Upper lobe of left lung (tissue), 6 donors: ENCODE results near the gene CILP2. TPM values are rescaled to one million over a fixed set of nuclear protein-coding genes. Genes with fewer than 3 reads are reported as not detected.

Experiments used
- ATAC-seq, 2 donors: fragments of 200-7000 bp; cut with Tn5 transposase; one replicate each; pipeline ENCODE4 v1.9.1; 2022; ENCODE audit warnings: mild to moderate bottlenecking in 2 of 2, moderate library complexity in 2 of 2; ENCODE audit not compliant: low FRiP score in 2 of 2
- DNase-seq, 2 donors: peaks; one replicate each; pipeline ENCODE4 v3.0.0-alpha.2; 2019 to 2020
- H3K27ac ChIP-seq, 4 donors: fragments of 200-600 bp; sonication (generic); one replicate each; pipeline ENCODE4 v1.5.1; 2016 to 2019
- H3K27me3 ChIP-seq, 4 donors: fragments of 200-600 bp; sonication (generic); one replicate each; pipeline ENCODE4 v1.5.1; 2017 to 2019
- H3K36me3 ChIP-seq, 4 donors: fragments of 200-600 bp; sonication (generic); one replicate each; pipeline ENCODE4 v1.5.1; 2016 to 2019
- H3K4me1 ChIP-seq, 4 donors: fragments of 200-600 bp; sonication (generic); one replicate each; pipeline ENCODE4 v1.5.1; 2018 to 2019
- H3K4me3 ChIP-seq, 4 donors: fragments of 200-600 bp; sonication (generic); one replicate each; pipeline ENCODE4 v1.5.1; 2017 to 2019; ENCODE audit warnings: mild to moderate bottlenecking in 2 of 4, moderate library complexity in 1 of 4
- H3K9me3 ChIP-seq, 4 donors: fragments of 200-600 bp; sonication (generic); one replicate each; pipeline ENCODE4 v1.5.1; 2018 to 2019
- EP300 ChIP-seq, 4 donors: sonication (generic); formaldehyde crosslinking; IDR thresholded peaks; one replicate each; pipeline ENCODE4 v1.5.1; 2017; ENCODE audit warnings: antibody characterized with exemption in 4 of 4, control low read depth in 2 of 4
- POLR2A ChIP-seq, 4 donors: fragments of 450-650 bp; IDR thresholded peaks; one replicate each; pipeline ENCODE4 v1.5.1; 2016 to 2017; ENCODE audit warnings: antibody characterized with exemption in 4 of 4, mild to moderate bottlenecking in 2 of 4
- POLR2AphosphoS5 ChIP-seq, 2 donors: sonication (generic); formaldehyde crosslinking; IDR thresholded peaks; one replicate each; pipeline ENCODE4 v1.5.1; 2017; ENCODE audit warnings: antibody characterized with exemption in 2 of 2
- WGBS, 2 donors: methylation state at CpG; one replicate each; pipeline ENCODE4 v1.1.5; 2017 to 2018; 5-methylcytosine and 5-hydroxymethylcytosine counted together
- total RNA-seq, 6 donors: library from RNA; depleted of rRNA in 4 of 6; stranded (reverse); fragments of >200 nt in 4 of 6; gene quantifications; one replicate each; pipeline versions ENCODE4 v1.1.0 to v1.2.1, GENCODE V29; 2016 to 2021
- TF ChIP-seq, protein P1 (sequence below), 6 experiments: fragments of 450-650 bp in 4 of 6; fragments of 200-600 bp in 2 of 6; sonication (generic) in 2 of 6; IDR thresholded peaks; one replicate each; pipeline ENCODE4 v1.5.1; 2016 to 2019; ENCODE audit warnings: antibody characterized with exemption in 6 of 6
- donor health status: DM: no; HTN: no; CAD: no; lungs with moderate emphysema.
- donor health status: DM: no; HTN: yes; CAD: no; lungs with severe emphysema.

Gene CILP2
- total RNA-seq, 6 donors from 2014 or later, result 0.14 to 0.37 TPM; not detected in 4

DNA sequence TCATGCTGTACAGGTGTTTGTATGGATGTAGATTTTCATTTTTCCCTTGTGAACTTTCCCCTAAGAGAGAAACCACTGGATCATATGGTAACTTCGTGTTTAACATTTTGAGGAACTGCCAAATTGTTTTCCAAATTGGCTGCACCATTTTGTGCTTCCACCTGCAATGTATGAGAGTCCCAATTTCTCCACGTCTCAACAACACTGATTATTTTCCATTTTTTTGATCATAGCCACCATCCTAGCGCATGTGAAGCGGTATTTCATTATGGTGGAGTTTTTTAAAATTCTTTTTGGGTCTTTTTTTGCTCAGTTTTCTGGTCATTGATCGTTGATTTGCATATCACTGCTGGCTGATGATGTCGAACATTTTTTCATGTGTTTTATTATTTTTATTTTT, 17.1 kb upstream of the CILP2 start:
- WGBS, 2 donors, result 86 to 87% methylated on average over 6 of the region's 6 CpGs
- Histone ChIP-seq H3K27ac (no peak overlapping the region), H3K9me3 (no peaks in the 10 kb centered on the region), H3K4me3 (no peak overlapping the region), H3K27me3 (no peaks in the 10 kb centered on the region), H3K36me3 (peaks cover 0 to 25% (median 15%) of the 10 kb centered on the region in 4 donors), H3K4me1 (peaks cover 12 to 28% (median 14%) of the 10 kb centered on the region in 4 donors)
- DNase-seq (no peak), ATAC-seq (no peak)
- no peak for TF ChIP-seq POLR2AphosphoS5 (IDR thresholded peaks at IDR 0.05)
- TF ChIP-seq, protein P1, sequence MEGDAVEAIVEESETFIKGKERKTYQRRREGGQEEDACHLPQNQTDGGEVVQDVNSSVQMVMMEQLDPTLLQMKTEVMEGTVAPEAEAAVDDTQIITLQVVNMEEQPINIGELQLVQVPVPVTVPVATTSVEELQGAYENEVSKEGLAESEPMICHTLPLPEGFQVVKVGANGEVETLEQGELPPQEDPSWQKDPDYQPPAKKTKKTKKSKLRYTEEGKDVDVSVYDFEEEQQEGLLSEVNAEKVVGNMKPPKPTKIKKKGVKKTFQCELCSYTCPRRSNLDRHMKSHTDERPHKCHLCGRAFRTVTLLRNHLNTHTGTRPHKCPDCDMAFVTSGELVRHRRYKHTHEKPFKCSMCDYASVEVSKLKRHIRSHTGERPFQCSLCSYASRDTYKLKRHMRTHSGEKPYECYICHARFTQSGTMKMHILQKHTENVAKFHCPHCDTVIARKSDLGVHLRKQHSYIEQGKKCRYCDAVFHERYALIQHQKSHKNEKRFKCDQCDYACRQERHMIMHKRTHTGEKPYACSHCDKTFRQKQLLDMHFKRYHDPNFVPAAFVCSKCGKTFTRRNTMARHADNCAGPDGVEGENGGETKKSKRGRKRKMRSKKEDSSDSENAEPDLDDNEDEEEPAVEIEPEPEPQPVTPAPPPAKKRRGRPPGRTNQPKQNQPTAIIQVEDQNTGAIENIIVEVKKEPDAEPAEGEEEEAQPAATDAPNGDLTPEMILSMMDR (IDR thresholded peaks at IDR 0.05), result no peak
- no peak for TF ChIP-seq POLR2A (IDR thresholded peaks at IDR 0.05)
- TF ChIP-seq EP300 (IDR thresholded peaks at IDR 0.05), result no peak

DNA sequence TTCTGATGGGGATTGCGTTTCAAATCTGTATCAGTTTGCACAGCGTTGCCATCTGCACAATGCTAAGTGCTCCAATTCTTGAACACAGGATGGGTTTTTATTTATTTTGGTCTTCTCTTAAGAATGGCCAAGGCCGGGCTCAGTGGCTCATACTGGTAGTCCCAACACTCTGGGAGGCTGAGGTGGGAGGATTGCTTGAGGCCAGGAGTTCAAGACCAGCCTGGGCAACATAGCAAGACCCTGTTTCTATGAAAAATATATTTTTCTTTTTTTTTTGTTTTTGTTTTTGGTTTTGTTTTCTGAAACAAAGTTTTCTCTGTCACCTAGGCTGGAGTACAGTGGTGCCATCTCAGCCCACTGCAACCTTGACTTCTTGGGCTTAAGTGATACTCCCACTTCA, 14.9 kb upstream of the CILP2 start:
- TF ChIP-seq, protein P1 (IDR thresholded peaks at IDR 0.05), result no peak
- no peak for TF ChIP-seq POLR2A (IDR thresholded peaks at IDR 0.05)
- no peak for TF ChIP-seq EP300 (IDR thresholded peaks at IDR 0.05)
- TF ChIP-seq POLR2AphosphoS5 (IDR thresholded peaks at IDR 0.05), result no peak
- ATAC-seq (no peak), DNase-seq (no peak)
- Histone ChIP-seq H3K9me3 (no peaks in the 10 kb centered on the region), H3K4me1 (peaks cover 0 to 11% (median 0%) of the 10 kb centered on the region in 4 donors), H3K36me3 (peaks cover 3 to 47% (median 37%) of the 10 kb centered on the region in 4 donors), H3K27ac (no peak overlapping the region), H3K27me3 (no peaks in the 10 kb centered on the region), H3K4me3 (no peak overlapping the region)
- 86 to 91% methylated on average over 3 of the region's 3 CpGs for WGBS, 2 donors

- TF ChIP-seq, protein P1 (IDR thresholded peaks at IDR 0.05), result no peak
- no peak for TF ChIP-seq POLR2A (IDR thresholded peaks at IDR 0.05)
- no peak for TF ChIP-seq POLR2AphosphoS5 (IDR thresholded peaks at IDR 0.05)
- TF ChIP-seq EP300 (IDR thresholded peaks at IDR 0.05), result no peak
- Histone ChIP-seq H3K27ac (no peak overlapping the region), H3K9me3 (no peaks in the 10 kb centered on the region), H3K4me3 (no peak overlapping the region), H3K4me1 (peaks cover 0 to 13% (median 0%) of the 10 kb centered on the region in 4 donors), H3K27me3 (no peaks in the 10 kb centered on the region), H3K36me3 (peaks cover 3 to 55% (median 45%) of the 10 kb centered on the region in 4 donors)
- ATAC-seq, result no peak
- DNase-seq, result no peak
- WGBS, 2 donors, result 83 to 87% methylated on average over 6 to 7 of the region's 7 CpGs
Measured at GRCh38 chr19:19524053-19524452, 14.0 kb upstream of the CILP2 start.

- Histone ChIP-seq H3K27me3 (no peaks in the 10 kb centered on the region), H3K4me3 (no peak overlapping the region), H3K36me3 (peaks cover 3 to 40% (median 38%) of the 10 kb centered on the region in 4 donors), H3K4me1 (peaks cover 0 to 8% (median 0%) of the 10 kb centered on the region in 4 donors), H3K27ac (no peak overlapping the region), H3K9me3 (no peaks in the 10 kb centered on the region)
- 87 to 93% methylated on average over 3 to 23 of the region's 23 CpGs for WGBS, 2 donors
- DNase-seq (peak in 1 of 2 donors; percentile 61), ATAC-seq (no peak)
- TF ChIP-seq POLR2AphosphoS5 (IDR thresholded peaks at IDR 0.05) (no peak), POLR2A (IDR thresholded peaks at IDR 0.05) (no peak), EP300 (IDR thresholded peaks at IDR 0.05) (no peak)
- TF ChIP-seq, protein P1 (IDR thresholded peaks at IDR 0.05), result no peak
Measured at GRCh38 chr19:19525611-19526380, 12.3 kb upstream of the CILP2 start.
